Dedifferentiated amniotic fluid mesenchymal stem cell (primary cell): ENCODE results near the gene BABAM2.
"Not testable (repeated sequence)": the region's sequence is repeated elsewhere in the genome, so short reads cannot be mapped to it uniquely, and the experiment has no call there.

ENCODE experiments used
- DNase-seq: peaks from one replicate; pipeline ENCODE4 v3.0.0-alpha.2; 2016; ENCODE audit errors: extremely low spot score

The BABAM2 gene

DNA sequence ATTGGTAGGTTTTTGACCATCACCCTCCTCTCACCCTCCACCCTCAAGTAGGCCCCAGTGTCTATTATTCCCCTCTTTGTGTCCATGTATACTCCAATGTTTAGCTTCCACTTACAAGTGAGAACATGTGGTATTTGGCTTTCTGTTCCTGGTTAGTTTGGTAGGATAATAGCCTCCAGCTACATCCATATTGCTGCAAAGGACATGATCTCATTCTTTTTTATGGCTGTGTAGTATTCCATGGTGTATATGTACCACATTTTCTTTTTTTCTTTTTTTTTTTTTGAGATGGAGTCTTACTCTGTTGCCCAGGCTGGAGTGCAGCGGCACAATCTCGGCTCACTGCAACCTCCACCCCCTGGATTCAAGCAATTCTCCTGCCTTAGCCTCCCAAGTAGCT is 88.2 kb downstream of the BABAM2 start:
- not testable (repeated sequence) for DNase-seq

DNA sequence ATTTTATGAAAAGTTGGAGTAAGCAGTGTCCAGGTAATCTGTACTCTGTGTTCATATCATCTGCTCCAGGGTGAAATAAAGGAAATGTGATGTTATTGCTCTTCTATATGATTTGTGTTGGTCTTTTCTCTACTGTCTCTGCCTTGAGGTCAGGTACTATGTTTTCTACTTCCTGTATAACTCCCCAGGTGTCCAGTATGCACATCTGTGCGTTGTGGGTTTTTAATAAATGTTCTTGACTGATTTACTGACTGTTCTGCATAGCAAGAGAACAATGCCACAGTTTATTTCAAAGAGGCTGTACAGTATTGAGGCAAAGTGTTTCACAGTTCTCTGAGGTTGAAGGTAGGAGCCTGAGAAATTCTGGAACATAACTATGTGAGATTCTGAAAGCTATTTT is 89.7 kb downstream of the BABAM2 start:
- no peak for DNase-seq

DNA sequence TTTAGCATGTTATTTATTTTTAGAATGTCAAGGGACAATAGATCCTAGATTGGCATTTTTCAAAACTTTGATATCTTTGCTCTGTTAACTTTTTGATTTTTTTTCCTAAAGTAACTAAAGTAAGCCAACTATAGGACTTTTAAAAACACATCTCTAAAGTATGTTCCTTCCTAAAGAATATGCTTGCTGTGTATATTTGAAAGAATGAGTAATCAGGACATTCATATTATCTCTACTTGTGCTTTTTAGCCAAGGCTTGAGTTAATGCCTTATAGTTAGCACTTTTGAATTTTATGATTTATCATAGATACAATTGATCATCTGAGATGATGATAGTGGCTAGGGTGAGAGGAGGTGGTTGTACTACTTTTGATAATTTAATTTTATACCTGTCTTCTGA is 93.6 kb downstream of the BABAM2 start:
- no peak for DNase-seq

DNA sequence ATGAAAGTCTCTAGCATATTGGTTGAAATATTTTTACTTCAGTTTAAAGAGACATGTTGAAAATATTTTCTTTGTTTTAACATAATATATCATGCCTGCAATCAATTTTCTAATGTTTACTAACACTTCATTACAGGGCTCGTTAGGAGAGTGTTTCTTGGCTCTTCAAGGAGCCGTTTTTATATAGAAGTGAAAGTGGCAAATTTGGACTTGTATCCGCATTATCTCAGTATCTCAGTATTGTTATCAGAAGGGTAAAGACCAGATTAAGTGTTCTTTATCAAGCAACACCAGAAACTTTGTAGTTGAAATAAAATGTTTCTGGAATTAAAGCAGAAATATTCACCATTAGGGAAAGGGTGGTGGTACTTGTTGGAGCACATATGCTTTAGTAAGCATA is 97.8 kb downstream of the BABAM2 start:
- DNase-seq: no peak

DNA sequence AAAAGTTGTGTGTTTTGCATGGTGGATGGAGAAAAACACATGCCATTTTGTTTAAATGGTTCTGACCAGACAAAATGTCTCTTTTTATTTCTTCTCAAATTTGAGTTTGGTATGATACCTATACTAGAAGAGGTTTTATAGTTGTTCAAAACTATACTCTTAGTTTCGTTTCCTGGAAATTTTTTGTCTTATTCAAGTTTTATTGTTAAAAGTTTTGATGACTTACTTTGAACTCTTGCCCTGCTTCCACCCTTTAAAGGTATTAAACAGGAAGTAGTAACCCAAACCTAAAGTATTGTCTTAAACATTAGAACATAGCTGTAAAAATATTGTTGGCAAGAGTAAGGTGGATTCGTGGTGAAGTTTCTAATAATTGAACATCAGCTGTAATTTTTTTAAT is 98.2 kb downstream of the BABAM2 start:
- no peak for DNase-seq

DNA sequence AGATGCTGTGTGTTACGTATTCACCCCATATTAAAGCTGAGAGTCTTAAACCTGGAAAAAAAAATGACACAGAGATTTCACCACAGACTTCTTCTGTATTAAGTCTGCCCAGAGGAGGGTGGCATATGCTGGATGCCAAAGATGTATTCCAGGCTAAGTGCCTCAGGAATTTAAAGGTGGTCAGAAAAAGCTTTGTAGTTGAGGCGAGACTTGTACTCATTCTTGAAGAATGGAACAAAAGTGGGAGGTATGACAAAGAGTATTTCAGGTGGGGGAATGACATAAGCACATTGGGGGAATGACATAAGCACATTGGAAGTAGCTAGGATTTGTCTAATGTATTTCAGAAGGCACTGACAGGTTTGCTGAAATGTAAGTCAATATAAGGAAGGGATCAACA is 98.6 kb downstream of the BABAM2 start:
- DNase-seq: no peak

DNA sequence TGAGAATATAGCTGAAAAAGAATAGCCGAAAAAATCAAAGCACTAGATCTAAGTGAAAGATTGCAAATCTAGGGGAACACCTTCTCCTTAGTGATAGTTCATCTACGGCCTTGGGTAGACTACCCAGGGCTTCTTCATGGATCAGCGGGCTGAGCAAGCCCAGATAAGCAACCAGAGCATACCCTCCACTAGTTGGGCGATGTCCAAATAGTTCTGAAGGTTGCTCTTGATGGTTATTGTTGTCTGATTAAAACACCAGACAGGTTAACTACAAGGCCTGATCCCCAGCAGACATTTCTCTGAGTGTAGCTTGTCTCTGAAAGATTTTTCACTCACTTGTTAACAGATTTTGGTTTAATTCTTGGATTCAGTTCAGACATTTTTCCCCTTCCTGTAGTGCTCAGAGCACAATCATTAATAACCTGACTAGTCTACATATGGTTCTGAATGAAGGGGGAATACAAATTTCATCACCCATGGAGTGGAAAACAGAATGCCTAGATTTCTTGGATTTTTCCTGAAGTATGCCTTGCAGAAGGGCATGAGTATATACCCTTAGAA is 99.6 kb downstream of the BABAM2 start:
- DNase-seq: no peak

DNA sequence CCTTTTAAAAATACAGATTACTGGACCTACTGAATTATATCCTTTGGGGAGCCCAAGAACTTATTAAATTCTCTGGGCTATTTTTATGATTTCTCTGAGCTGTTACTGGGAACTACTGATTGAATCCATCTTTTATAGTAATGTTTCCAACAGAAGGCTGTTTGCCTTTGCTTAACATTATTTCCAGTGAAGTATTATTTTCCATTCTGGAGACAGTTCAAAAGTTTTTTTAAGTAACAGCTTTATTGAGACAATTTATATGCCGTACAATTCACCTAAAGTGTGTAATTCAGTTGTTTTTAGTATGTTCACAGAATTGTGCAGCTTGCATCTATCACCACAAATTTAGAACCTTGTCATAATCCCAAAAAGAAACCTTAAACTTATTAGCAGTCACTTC is 100.6 kb downstream of the BABAM2 start:
- no peak for DNase-seq

DNA sequence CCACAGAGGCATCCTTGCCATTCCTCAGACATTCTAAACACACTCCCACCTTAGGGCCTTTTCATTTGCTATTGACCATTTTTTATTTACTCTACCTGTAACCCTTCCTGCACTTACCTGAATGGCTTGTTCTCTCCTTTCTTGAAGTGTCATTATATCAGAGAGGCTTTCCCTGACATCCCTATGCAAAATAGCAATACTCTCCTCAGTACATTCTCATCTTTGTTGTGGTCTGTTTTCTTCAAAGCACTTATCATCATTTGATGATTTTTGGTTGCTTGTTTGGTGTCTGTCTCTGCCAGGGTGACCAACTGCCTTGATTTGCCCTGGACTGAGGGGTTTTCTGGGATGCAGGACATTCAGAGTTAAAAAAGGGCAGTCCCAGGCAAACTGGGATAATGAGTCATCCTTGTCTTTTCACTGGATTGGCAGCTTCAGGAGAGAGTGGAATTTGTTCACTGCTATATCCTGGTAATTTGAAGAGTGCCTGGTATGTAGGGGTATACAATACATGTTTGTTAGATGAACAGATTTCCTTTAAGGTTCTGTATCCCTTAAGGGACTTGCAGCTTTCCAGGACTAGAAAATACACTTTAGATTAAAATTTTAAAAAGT is 102.4 kb downstream of the BABAM2 start:
- peak; percentile 19 for DNase-seq

DNA sequence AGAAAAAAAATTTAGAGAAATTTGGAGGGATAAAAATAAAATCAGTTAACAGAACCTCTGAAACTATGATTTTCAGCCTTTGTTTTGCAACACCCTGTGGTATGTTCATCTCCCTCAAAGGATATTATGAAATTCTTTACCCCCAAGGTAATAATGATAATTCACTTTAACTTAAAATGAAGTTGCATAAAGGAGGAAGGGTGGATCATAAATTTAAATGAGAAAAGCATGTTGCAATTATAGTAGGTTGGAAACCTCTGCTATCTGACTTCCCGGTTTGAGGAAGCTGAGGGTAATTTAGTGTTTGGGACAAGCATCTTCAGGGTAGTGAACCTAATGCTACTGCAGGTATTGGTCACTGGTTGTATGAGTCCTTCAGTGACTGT is 102.9 kb downstream of the BABAM2 start:
- DNase-seq: no peak

DNA sequence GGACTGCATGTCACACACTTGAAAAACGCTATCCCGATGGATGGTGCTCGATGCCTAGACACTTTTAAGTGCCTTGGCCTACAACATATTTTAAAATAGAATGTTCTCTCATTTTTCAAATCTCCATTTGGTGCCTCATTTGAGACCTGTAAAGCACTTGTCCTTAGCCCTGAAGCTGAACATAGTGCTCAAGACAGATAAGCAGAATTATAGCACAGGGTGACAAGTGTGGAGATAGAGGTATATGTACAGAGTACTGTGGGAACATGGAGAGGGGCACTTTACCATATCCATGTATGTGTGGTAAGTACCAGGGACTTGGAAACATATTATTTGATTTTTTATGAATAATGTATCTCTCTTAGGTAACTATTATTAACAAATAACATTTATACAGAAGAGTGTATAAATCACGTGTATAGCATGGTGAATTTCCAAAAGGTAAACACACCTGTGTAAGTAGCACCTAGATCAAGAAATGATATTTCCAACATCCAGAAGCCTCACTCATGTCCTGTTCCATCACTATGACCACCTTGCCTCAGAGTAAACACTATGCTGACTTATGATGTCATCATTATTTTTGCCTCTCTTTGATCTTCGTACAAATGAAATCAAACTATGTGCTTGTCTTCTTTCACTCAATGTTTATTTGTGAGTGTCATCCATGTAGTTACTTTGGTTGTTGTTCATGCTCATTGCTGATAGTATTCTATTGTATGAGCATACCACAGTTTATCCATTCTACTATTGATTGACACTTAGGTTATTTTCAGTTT is 103.6 kb downstream of the BABAM2 start:
- no peak for DNase-seq

DNA sequence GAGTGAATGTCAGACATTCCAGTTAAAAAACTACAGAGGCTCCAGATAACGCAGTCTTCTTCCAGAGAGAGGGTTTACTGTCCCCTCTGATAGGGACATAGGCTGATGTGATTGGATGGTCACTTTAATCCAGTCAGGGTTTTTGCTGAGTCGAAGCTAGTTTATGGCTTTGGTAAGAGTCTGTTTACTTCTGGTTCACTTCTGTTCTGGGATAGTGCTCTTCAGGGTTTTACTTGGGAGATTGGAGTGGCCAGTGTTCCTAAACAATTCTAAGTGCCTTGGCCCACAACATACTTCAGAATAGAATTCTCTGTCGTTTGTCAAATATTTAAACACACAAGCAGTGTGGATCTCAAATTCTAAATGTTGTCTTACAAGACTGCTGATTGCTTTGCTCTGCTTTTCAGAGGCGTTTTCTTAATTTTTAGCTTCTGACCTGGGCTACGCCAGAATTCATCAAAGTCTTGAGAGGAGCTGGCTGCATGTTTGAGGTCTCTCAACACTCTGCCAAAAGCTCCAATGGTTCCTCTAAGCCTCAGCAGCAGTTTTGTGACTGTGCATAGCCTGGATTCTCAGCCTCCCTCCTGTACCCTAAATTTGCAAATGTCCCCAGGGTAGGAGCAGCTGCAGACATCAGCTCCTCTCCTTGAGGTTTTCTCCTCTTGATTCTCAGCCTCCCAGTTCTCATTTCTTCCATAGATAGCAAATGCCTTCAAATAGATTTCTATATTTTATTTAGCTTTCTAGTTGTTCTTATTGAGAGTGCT is 105.8 kb downstream of the BABAM2 start:
- DNase-seq: no peak

DNA sequence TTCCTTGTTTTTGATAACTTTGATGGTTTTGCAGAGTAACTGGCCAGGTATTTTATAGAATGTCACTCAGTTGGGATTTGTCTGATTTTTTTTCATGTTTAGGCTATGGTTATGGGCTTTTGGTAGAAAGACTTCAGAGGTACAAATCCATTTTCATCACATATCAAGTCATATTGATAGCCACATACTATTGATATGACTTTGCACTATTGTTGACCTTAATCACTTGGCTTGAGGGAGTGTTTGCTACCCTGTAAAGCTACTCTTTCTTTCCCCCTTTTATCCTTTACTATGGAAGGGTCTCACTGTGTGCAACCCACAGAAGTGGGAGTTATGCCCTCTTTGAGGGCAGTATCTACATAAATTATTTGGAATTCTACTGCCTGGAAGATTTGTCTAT is 109.8 kb downstream of the BABAM2 start:
- DNase-seq: no peak

DNA sequence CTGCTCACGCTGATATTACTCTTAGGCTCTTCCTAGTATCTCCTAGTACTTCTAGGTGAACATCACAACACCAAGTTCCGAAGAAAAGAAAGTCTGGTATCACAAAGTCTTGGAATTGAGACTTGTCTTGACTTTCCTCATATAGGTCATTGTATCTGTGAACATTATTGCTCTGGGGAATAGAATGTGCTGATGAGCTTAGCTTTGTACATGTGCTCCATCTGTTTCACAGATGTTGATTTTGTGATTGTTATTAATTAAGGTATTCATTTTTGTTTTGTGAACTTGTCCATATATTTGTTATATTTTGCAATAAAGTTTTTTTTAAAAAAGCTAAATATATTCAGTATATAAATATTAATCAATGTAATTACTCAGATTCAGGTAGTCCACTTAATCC is 111.7 kb downstream of the BABAM2 start:
- DNase-seq: no peak

DNA sequence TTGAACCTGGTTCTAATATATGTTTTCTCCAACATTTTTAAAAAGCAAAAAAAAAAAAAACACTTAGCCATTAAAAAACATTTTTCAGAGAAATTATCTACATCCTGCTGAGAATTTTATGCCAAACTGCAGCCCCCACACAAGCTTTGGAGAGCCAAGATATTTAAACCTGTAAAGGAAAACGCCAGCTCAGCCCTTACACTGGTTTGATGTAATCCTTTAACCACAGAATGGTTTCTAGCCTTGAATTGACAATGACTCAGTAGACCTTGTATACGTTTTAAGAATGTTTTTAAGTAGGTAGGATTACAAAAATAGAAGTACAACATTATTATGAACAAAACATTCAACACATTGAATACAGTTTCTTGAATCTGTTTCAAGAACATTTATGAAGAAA is 113.6 kb downstream of the BABAM2 start:
- peak; percentile 54 for DNase-seq

DNA sequence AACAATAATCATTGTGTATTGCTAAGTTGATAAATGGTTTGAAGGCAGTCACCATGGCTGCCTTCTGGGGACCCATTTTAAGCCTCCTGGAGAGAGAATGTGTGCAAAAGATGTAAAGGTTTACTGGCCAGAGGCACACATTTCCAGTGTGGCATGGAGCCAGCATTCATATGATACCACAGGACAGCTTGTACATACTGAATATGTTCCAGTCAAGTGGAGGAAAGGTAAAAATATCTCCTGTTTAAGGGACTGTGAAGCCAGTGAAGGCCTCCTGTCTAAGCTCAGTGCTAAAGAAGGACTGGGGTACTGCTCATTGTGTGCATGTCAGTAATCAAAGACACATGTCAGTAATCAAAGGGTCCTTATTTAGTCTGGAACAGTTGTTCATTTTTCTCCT is 119.2 kb downstream of the BABAM2 start:
- DNase-seq: no peak

DNA sequence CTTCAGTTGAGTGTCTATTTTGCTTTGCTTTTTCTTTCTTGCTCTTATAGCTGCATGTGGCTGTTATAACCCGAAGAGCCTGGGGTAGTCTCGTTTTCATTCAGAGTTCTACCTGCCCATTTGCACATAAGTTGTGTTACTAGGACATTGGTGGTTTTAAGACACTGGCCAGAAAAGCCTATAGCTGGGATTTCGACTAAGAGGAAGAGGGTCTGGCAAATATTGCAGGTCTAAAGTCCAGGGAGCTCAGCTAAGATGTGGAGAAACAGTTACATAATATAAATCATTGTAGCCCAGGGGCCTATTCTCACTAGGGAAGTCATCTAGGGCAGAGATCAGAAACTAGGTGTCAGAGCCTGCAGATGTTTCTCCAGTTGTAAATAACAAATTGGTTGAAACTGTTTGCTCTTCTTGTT is 120.8 kb downstream of the BABAM2 start:
- DNase-seq: no peak

DNA sequence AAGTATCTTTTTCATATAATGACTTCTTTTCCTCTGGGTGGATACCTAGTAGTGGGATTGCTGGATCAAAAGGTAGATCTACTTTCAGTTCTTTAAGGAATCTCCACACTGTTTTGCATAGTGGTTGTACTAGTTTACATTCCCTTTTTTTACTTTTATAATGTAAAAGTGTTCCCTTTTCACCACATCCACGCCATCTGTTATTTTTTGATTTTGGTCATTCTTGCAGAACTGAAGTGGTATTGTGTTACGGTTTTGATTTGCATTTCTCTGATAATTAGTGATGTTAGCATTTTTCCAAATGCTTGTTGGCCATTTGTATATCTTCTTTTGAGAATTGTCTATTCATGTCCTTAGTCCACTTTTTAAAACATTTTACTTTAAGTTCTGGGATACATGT is 127.9 kb downstream of the BABAM2 start:
- not testable (repeated sequence) for DNase-seq

DNA sequence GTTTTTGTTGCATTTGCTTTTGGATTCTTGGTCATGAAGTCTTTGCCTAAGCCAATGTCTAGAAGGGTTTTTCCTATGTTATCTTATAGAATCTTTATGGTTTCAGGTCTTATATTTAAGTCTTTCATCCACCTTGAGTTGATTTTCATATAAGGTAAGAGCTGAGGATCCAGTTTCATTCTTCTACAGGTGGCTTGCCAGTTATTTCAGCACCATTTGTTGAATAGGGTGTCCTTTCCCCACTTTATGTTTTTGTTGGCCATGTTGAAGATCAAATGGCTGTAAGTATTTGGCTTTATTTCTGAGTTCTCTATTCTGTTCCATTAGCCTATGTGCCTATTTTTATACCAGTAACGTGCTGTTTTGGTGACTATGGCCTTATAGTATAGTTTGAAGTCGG is 129.0 kb downstream of the BABAM2 start:
- DNase-seq: not testable (repeated sequence)

DNA sequence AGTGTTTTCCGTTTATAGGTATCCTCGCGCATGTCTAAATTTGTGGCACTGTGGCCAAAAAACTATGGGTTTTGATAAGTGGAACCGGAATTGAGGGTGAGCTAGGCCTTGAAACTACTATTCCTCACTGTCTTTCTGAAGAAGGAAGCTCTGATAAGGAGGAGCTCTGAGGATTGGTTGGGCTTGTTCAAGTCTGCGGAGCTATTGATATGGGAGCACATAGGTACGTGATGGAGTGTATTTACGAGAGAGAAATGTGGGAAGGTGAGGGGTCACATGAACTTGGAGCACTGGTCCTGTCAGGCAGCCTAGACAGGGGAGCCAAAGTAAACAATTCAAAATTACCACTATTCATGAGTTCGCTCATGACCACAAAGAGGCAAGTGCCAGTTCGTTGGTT is 131.4 kb downstream of the BABAM2 start:
- DNase-seq: no peak

DNA sequence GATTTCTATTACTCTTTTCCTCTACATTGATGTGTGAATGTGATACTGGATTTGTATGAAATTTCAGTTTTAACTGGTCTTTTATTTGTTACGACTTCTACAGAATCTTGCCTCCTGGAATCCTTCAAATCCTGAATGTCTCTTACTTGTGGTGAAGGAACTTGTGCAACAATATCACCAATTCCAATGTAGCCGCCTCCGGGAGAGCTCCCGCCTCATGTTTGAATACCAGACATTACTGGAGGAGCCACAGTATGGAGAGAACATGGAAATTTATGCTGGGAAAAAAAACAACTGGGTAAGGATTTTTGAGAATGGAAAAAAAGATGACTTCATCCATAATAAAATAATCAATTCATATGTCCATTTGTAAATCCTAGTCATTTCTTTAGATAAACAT is 134.6 kb downstream of the BABAM2 start:
- no peak for DNase-seq

DNA sequence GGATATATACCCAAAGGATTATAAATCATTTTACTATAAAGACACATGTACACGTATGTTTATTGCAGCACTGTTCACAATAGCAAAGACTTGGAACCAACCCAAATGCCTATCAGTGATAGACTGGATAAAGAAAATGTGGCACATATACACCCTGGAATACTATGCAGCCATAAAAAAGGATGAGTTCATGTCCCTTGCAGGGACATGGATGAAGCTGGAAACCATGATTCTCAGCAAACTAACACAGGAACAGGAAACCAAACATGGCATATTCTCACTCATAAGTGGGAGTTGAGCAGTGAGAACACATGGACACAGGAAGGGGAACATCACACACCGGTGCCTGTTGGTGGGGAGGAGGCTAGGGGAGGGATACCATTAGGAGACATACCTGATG is 135.7 kb downstream of the BABAM2 start:
- not testable (repeated sequence) for DNase-seq

DNA sequence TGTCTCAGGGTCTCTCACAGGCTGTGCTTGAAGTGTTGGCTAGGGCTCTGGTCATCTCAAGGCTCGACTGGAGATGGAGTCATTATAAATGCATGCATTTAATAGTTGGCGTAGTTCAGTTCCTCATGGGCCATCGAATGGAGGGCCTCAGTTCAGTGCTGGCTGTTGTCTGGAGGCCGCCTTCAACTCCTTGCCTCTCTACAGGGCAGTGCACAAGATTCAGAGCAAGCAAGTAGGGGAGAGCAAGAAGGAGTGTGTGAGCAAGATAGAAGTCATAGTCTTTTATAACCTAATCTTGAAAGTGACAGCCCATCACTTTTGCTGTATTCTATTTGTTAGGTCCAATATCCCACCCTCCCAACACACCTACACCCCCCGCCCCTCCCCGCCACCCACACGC is 137.5 kb downstream of the BABAM2 start:
- DNase-seq: no peak
